Stimulated activated CD4-positive, alpha-beta T cell treated with anti-CD3 and anti-CD28 coated beads, Interleukin-15, amount 100 ng/mL, for 48 hours (primary cell): ENCODE data around the gene BBS4.
"Not testable (repeated sequence)": the region's sequence is repeated elsewhere in the genome, so short reads cannot be mapped to it uniquely, and the experiment has no call there.

ENCODE experiments used
- DNase-seq, 2 donors: peaks; one replicate each; pipeline ENCODE4 v3.0.0-alpha.2; 2020; ENCODE audit warnings: low read depth in 2 of 2

The BBS4 gene

GRCh38 chr15:72700076-72700475, 14.1 kb downstream of the BBS4 start:
- DNase-seq = no peak

- no peak for DNase-seq
Measured at GRCh38 chr15:72706266-72706665, 20.3 kb downstream of the BBS4 start.

GRCh38 chr15:72708551-72709303, 22.7 kb downstream of the BBS4 start:
- DNase-seq = not testable (repeated sequence)

- peak; percentile 44 to 54 for DNase-seq
Measured at GRCh38 chr15:72722071-72722696, 36.2 kb downstream of the BBS4 start.

GRCh38 chr15:72724028-72724427, 38.0 kb downstream of the BBS4 start:
- DNase-seq = no peak

- DNase-seq = no peak
Measured at GRCh38 chr15:72725446-72725845, 39.4 kb downstream of the BBS4 start.

- DNase-seq = not testable (repeated sequence)
Measured at GRCh38 chr15:72725851-72726250, 39.8 kb downstream of the BBS4 start.

- no peak for DNase-seq
Measured at GRCh38 chr15:72727154-72727553, 41.1 kb downstream of the BBS4 start.

GRCh38 chr15:72728249-72728648, 42.2 kb downstream of the BBS4 start:
- DNase-seq = not testable (repeated sequence)

GRCh38 chr15:72728821-72729220, 42.8 kb downstream of the BBS4 start:
- DNase-seq = no peak

- no peak for DNase-seq
Measured at GRCh38 chr15:72732086-72732485, 46.1 kb downstream of the BBS4 start.

GRCh38 chr15:72732516-72732915, 46.5 kb downstream of the BBS4 start:
- DNase-seq = no peak

GRCh38 chr15:72733941-72734738, 48.1 kb downstream of the BBS4 start:
- no peak for DNase-seq

- no peak for DNase-seq
Measured at GRCh38 chr15:72735111-72735510, 49.1 kb downstream of the BBS4 start.

GRCh38 chr15:72737061-72737460, 51.1 kb downstream of the BBS4 start:
- no peak for DNase-seq

GRCh38 chr15:72737723-72738122, 51.7 kb downstream of the BBS4 start:
- no peak for DNase-seq

GRCh38 chr15:72740219-72740618, 54.2 kb downstream of the BBS4 start:
- no peak for DNase-seq

GRCh38 chr15:72749700-72750099, 63.7 kb downstream of the BBS4 start:
- DNase-seq = no peak

GRCh38 chr15:72751751-72752455, 65.9 kb downstream of the BBS4 start:
- DNase-seq = no peak

GRCh38 chr15:72754096-72754495, 68.1 kb downstream of the BBS4 start:
- DNase-seq = no peak

GRCh38 chr15:72758182-72758581, 72.2 kb downstream of the BBS4 start:
- no peak for DNase-seq
